Testis (tissue), 3 donors: ENCODE data around the gene TSPAN13. TPM values are rescaled to one million over a fixed set of nuclear protein-coding genes. Genes with fewer than 3 reads are reported as not detected.

Experiments used
- DNase-seq: peaks from one replicate; pipeline ENCODE4 v3.0.0-alpha.2; 2019
- H3K27ac ChIP-seq, 2 donors: fragments of 200-600 bp; sonication (generic); one replicate each; pipeline ENCODE4 v1.5.1; 2019
- H3K27me3 ChIP-seq: fragments of 200-600 bp; sonication (generic); one replicate; pipeline ENCODE4 v1.5.1; 2019
- H3K36me3 ChIP-seq: fragments of 200-600 bp; sonication (generic); one replicate; pipeline ENCODE4 v1.5.1; 2017; ENCODE audit warnings: low read depth; ENCODE audit errors: missing control alignments
- H3K4me1 ChIP-seq: fragments of 200-600 bp; sonication (generic); one replicate; pipeline ENCODE4 v1.5.1; 2019
- H3K4me3 ChIP-seq, 2 donors: fragments of 200-600 bp; sonication (generic); one replicate each; pipeline ENCODE4 v1.5.1; 2017 to 2019
- H3K9me3 ChIP-seq: fragments of 200-600 bp; sonication (generic); one replicate; pipeline ENCODE4 v1.5.1; 2017
- POLR2A ChIP-seq: fragments of 450-650 bp; IDR thresholded peaks from one replicate; pipeline ENCODE4 v1.6.1; 2017; ENCODE audit warnings: antibody characterized with exemption, mild to moderate bottlenecking, moderate library complexity
- WGBS, 2 donors: methylation state at CpG; one replicate each; pipeline ENCODE4 v1.1.5; 2018; 5-methylcytosine and 5-hydroxymethylcytosine counted together
- intact Hi-C: fragments of 100-400 bp; cut with DNase I; formaldehyde crosslinking; loops from one replicate; pipeline ENCODE4 v1.15.1; 2023; ENCODE audit warnings: low total_unique reads
- polyA plus RNA-seq: library from polyadenylated mRNA; stranded (reverse); fragments of 350-450 nt; fragmentation: Illumina TruSeq; extraction: RNeasy Lipid Tissue Mini Kit (QIAGEN cat#74804); gene quantifications from one replicate; pipeline ENCODE4 v1.2.3, GENCODE V29; 2014; ENCODE audit warnings: low read depth, low replicate concordance; ENCODE audit not compliant: insufficient read depth
- total RNA-seq, 2 donors: library from RNA; depleted of rRNA; stranded (reverse); fragments of >200 nt; gene quantifications; one replicate each; pipeline ENCODE4 v1.2.3, GENCODE V29; 2016
- TF ChIP-seq, protein P1 (sequence below), 3 experiments: fragments of 450-650 bp in 2 of 3; fragments of 200-600 bp in 1 of 3; sonication (generic) in 1 of 3; IDR thresholded peaks; one replicate each; pipeline ENCODE4 v1.5.1; 2016 to 2019; ENCODE audit warnings: antibody characterized with exemption in 3 of 3, mild to moderate bottlenecking in 2 of 3, moderate library complexity in 1 of 3

Gene TSPAN13
- total and polyA plus RNA-seq, 3 donors from 2014 or later, result 10.0 to 13.0 (median 10.6) TPM

DNA sequence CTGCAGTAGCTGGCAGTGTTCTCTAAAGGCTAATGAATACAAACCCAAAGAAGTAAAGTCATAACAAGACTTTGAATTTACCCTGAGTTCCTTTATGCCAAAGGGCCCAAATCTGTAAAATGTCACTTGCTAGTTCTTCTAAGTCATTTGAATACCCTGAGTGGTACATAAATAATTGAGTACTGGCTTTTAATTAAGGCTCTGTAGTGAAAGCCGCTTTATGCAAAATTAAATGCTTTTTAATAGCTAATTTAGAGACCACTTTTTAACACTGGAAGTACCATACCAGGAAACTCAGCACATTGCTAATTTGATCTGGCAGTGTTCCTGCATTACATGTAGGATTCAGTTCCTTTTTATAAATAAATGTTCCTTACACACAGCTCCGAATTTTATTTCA is 24.0 kb upstream of the TSPAN13 start:
- DNase-seq, result no peak
- intact Hi-C loops, result no loop called here
- no peaks in the 10 kb centered on the region for H3K9me3 ChIP-seq
- H3K36me3 ChIP-seq, result no peaks in the 10 kb centered on the region
- H3K27ac ChIP-seq, result no peak overlapping the region
- 86 to 88% methylated on average over 2 of the region's 2 CpGs for WGBS, 2 donors
- H3K27me3 ChIP-seq, result no peaks in the 10 kb centered on the region
- H3K4me3 ChIP-seq, result no peak overlapping the region
- no peaks in the 10 kb centered on the region for H3K4me1 ChIP-seq
- no peak for TF ChIP-seq POLR2A
- TF ChIP-seq, protein P1, sequence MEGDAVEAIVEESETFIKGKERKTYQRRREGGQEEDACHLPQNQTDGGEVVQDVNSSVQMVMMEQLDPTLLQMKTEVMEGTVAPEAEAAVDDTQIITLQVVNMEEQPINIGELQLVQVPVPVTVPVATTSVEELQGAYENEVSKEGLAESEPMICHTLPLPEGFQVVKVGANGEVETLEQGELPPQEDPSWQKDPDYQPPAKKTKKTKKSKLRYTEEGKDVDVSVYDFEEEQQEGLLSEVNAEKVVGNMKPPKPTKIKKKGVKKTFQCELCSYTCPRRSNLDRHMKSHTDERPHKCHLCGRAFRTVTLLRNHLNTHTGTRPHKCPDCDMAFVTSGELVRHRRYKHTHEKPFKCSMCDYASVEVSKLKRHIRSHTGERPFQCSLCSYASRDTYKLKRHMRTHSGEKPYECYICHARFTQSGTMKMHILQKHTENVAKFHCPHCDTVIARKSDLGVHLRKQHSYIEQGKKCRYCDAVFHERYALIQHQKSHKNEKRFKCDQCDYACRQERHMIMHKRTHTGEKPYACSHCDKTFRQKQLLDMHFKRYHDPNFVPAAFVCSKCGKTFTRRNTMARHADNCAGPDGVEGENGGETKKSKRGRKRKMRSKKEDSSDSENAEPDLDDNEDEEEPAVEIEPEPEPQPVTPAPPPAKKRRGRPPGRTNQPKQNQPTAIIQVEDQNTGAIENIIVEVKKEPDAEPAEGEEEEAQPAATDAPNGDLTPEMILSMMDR (IDR thresholded peaks at IDR 0.05), result no peak

DNA sequence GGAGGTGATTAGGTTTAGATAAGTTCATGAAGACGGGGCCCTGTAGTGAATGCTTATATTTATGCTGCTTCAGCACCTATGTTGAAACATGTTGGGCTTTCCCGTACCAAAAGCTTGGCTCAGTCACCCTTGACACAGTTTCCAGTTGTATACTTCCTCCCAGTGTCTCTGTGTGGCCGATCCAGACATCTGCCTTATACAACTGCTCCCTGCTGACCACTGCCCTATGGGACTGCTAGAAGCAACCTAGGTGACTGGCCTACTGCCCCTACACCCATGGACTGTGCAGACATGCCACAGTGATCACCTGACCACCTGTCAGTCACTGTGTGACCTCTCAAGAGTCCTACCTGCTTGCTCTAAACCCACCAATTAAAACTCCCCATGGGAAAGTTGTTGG is 22.6 kb upstream of the TSPAN13 start:
- Histone ChIP-seq H3K27ac (no peak overlapping the region), H3K27me3 (no peaks in the 10 kb centered on the region), H3K36me3 (no peaks in the 10 kb centered on the region), H3K4me3 (no peak overlapping the region), H3K9me3 (no peaks in the 10 kb centered on the region), H3K4me1 (no peaks in the 10 kb centered on the region)
- no peak for DNase-seq
- TF ChIP-seq POLR2A, result no peak
- TF ChIP-seq, protein P1 (IDR thresholded peaks at IDR 0.05), result no peak
- WGBS, 2 donors, result 83 to 92% methylated on average over 3 of the region's 3 CpGs
- intact Hi-C loops, result no loop called here

DNA sequence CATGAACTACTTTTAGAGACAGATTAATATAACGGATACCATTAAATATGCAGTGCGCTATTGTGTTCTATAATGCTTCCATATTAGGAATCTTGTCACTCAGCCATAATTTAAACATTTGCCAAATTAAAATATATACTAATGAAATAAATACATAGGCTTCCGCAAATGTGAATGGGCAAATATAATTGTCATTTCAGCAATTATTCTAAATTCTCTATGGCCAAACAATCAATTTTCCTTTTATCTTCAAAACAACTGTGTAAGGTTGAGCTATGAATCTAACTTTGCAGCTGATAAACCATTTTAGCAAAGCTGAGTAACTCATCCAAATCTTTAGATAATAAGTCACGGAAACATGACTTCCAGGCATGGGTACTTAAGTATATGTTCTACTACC is 20.7 kb upstream of the TSPAN13 start:
- Histone ChIP-seq H3K27me3 (no peaks in the 10 kb centered on the region), H3K36me3 (no peaks in the 10 kb centered on the region), H3K27ac (no peak overlapping the region), H3K4me1 (no peaks in the 10 kb centered on the region), H3K9me3 (no peaks in the 10 kb centered on the region), H3K4me3 (no peak overlapping the region)
- no peak for TF ChIP-seq POLR2A
- TF ChIP-seq, protein P1 (IDR thresholded peaks at IDR 0.05), result no peak
- DNase-seq, result no peak
- WGBS, 2 donors, result 96 to 98% methylated on average over 4 of the region's 4 CpGs
- intact Hi-C loops, result no loop called here

DNA sequence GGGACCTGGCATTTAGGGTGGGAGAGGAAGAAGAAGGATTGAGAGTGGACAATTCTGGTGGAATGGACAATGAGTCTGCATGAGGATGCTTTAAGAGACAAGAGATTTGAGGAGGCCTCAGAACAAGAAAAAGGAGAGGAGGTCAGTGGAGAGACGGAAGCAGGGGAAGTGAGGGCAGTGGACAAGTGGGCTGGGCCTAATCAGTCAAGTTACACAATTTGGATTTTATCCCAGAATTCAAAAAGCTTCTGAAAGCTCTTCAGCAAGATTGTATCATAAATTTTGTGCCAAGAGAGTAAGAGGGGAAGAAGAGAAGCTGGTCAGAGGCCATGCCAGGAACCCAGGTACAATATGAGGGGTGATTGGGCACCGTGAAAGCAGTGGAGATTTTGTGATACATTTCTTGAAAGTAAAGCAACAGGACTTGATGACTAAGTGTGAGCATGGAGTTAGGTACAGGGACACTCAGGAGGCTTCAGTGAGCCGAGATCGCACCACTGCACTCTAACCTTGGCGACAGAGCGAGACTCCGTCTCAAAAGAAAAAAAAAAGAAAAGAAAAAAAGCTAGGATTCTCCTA is 19.3 kb upstream of the TSPAN13 start:
- TF ChIP-seq, protein P1 (IDR thresholded peaks at IDR 0.05), result no peak
- TF ChIP-seq POLR2A, result no peak
- 86 to 87% methylated on average over 7 of the region's 7 CpGs for WGBS, 2 donors

DNA sequence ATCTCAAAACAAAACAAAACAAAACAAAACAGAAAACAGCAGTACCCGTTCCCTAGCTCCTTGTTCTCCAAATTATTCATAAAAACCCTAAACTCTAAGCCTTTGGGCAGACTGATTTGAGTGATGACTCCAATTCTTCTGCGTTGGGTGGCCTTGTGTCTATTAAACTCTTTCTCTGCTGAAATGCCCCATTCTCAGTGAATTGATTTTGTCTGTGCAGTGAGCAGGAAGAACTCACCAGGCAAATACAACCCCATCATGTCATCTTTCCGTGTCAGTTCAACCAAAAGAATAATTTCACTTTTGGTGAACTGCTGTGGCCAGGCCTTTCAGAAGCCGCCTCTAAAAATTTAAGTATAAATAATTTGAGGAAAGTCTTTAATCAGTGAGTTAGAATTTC is 18.5 kb upstream of the TSPAN13 start:
- Histone ChIP-seq H3K4me3 (no peak overlapping the region), H3K36me3 (no peaks in the 10 kb centered on the region), H3K4me1 (no peaks in the 10 kb centered on the region), H3K27ac (no peak overlapping the region), H3K9me3 (no peaks in the 10 kb centered on the region), H3K27me3 (no peaks in the 10 kb centered on the region)
- WGBS, 2 donors, result 84 to 87% methylated on average over 4 of the region's 4 CpGs
- DNase-seq, result no peak
- no peak for TF ChIP-seq POLR2A
- TF ChIP-seq, protein P1 (IDR thresholded peaks at IDR 0.05), result no peak
- intact Hi-C loops, result no loop called here

More for the DNA sequence above, 19.3 kb upstream of the TSPAN13 start:
- H3K4me3 ChIP-seq, result no peak overlapping the region
- H3K36me3 ChIP-seq, result no peaks in the 10 kb centered on the region
- H3K27me3 ChIP-seq, result no peaks in the 10 kb centered on the region
- no peak overlapping the region for H3K27ac ChIP-seq
- no peaks in the 10 kb centered on the region for H3K9me3 ChIP-seq
- intact Hi-C loops, result no loop called here
- no peak for DNase-seq
- no peaks in the 10 kb centered on the region for H3K4me1 ChIP-seq
